GM03348 (cell line): ENCODE data around the gene NPLOC4.

Experiments
- DNase-seq: peaks from one replicate; pipeline ENCODE4 v3.0.0; 2012; ENCODE audit warnings: low spot score

Gene NPLOC4

GRCh38 chr17:81546906-81547613 is 89.9 kb downstream of the NPLOC4 start:
- DNase-seq = no peak

DNA sequence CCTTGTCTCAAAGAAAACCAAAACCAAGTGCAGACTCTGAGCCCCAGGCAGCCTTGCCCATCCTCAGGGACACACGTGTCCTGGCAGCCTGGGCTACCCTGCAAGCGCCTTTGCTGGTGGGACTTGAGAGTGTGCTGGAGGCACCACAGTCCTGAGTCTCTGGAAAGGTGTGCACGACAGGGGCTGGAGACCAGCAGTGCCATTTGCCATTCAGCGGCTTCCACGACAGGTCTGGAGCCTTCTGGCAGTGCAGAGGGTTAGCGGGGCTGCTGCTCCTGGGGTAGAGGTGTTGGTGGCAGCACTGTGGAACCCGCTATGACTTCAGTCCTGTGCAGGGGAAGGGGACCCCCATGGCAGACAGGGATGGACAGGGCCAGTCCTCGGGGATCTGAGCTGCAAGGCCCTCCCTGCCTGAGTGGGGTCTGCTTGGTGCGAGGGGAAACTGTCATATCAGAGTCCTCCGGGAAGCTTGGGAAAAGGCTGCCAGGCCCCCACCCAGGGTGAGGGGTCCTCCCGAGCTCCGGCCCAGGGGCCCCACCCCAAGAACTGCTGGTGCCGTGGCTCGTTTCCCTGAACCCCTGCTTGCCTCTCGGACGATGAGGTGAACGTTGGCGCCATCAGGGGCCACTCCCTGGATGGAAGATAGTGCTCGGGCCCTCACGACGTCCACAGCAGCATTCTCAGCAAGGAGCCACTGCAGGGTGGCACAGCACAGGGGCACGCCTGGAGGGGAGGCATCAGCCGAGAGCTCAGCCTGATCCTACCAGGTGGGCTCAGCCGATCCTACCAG is 91.6 kb downstream of the NPLOC4 start:
- no peak for DNase-seq

DNA sequence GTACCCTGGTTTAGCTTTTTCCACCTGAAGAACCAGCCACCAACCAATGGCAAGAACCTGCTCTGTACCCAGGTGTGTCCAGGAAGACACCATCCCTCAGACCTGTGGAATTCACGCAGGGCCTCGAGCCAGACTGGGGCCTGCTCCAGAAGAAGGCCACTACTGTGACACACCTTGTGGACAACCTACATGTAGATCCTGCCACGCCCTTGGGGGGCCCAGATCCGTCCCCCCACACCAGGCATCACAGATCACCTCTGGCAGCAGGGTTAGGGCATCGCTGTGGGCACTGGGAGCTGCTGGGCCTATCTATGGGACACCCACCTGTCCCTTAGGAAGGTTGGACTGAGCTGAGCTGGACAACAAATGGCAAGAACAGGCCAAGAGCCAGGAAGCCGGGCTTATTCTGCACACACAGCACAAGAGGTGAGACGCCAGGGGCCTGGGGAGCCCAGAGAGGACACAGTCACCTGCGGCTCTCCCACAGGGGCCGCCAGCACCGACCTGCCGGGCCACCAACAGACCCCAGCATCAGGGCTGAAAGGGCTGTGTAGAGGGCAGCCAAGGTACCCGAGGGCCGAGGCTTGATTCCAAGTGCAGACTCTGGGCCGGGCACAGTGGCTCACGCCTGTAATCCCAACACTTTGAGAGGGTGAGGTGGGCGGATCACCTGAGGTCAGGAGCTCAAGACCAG is 92.5 kb downstream of the NPLOC4 start:
- no peak for DNase-seq

DNA sequence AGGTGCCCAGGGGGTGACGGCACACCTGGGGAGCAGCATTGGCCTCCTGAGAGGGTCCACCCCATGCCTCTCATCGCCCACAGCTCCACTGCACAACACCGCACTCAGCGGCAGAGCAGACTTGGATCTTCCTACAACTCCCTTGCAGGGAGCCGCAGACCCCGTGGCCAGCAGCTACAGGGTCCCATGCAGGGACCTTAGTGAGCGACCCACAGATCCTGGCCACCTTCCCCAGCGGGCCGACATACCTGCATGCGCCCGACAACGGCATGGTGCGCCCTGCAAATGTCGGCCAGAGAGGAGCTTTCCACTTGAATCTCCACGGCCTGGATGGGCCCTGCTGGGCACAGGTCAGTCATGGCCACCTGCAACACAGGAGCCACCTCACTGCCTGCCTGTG is 93.2 kb downstream of the NPLOC4 start:
- no peak for DNase-seq

- no peak for DNase-seq
Observed at GRCh38 chr17:81543339-81543675, 93.6 kb downstream of the NPLOC4 start.

GRCh38 chr17:81542431-81543338 is 94.2 kb downstream of the NPLOC4 start:
- no peak for DNase-seq

DNA sequence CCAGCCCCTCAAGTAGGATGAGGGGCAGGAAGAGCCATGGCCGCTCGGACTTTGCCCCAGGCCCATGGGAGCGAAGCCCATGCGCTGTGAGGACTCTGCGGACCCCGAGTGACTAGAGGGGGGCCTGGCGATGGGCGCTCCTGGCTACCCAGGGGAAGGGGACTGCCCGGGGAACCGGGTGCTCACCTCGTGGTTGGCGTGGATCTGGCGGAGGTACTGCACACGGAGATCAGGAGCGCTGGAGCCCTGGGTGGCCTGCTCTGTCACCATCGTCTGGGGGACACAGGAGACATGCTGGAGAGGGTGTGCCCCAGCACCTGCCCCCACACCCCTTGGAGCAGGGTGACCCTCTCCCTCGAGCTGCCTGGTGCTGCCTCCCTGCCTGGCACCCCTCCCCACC is 95.8 kb downstream of the NPLOC4 start:
- DNase-seq = no peak

DNA sequence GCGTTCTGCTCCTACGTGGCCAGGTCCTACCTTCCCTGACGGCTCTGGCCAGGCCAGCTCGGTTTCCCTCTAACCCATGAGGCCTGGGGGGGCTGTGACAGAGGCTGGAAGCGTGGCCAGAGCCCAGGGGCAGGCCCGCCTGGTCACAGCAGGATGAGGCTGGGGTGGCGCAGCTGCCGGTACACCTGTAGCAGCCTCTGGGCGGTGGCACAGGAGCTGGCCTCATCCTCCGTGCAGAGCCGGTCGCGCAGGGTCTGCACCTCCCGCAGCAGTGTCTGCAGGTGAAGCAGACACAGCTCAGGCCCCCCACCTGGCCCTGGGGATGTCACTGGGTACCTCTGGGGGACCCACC is 96.3 kb downstream of the NPLOC4 start:
- DNase-seq = no peak

DNA sequence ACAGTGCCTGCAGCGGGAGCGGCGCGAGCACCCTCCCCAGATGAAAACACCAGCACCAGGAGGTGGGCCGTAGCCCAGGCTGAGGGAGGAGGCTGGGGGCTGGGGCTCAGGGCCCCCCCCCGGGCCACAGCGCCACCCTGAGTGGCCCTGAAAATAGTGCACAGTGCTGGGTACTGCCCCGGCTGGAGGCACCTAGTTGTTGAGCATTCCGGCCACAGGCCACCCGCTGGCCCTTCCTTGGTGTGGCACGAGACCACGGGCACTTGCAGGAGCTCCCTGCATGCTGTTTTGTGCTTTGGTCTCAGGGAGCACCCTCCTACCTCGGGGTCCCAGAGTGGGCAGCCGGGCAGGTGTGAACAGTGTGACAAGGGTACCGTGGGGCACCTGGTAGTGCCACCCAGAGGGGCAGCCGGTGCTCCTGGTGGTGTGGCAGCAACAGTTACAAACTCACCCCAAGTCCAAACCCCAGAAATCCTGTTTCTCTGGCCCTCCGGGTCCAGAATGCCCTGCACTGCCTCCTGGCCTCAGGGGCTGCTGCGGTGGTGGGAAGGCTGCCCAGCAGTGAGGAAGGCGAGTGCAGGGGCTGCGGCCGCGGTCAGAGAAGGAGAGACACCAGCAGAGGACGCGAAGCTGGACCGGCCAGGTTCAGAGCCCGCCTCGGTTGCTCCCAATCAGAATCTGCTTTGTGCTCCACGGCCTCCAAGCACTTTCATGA is 96.8 kb downstream of the NPLOC4 start:
- no peak for DNase-seq

- DNase-seq = no peak
Observed at GRCh38 chr17:81539571-81539900, 97.4 kb downstream of the NPLOC4 start.

GRCh38 chr17:81538651-81539570 is 98.0 kb downstream of the NPLOC4 start:
- DNase-seq = no peak

DNA sequence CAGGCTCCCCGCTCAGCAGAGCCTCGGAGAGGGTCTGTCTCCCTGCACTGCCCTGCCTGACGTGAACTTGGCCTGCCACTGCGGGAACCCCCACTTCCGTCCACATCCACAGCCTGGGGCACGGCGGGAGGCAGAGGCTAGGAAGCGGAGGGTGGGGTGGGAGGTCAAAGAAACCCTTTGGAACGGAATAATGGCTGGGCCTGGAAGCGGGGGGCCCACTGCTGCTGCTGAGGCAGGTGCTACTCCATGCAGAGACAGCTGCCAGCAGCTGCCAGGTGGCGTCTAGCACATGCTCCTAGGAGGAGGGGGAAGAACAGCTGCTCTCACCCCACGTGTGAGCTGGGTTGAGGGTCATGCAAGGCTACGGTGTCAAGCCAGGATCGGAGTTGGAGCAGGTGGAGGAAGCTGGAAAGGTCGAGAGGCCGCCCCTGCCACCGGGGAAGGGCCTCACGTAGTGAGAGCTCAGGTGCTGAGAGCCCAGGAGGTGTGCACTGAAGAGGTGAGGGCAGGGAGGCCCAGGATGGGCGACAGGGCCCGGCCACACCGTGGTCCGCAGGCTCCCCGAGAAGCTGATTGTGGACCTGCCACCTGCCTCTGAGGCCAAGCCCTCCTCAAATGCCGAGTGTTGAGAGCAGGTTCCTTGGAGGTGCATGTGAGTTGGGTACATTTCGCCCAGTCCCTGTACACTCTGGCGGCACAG is 98.9 kb downstream of the NPLOC4 start:
- DNase-seq = no peak

- DNase-seq = peak; percentile 49
Observed at GRCh38 chr17:81537343-81537855, 99.5 kb downstream of the NPLOC4 start.

- DNase-seq = no peak
Observed at GRCh38 chr17:81536299-81537290, 100.3 kb downstream of the NPLOC4 start.

- no peak for DNase-seq
Observed at GRCh38 chr17:81535480-81536298, 101.2 kb downstream of the NPLOC4 start.

DNA sequence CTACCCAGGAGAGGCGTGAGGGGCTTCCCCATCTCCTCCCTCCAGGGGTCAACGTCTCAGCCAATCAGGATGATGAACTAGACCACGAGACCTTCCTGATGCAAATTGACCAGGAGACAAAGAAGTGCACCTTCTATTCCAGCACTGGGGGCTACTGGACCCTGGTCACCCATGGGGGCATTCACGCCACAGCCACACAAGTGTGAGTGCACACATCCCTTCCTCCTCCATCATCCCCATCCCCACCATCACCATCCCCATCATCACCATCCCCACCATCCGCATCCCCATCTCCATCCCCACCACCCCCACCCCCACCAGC is 101.9 kb downstream of the NPLOC4 start:
- DNase-seq = no peak

GRCh38 chr17:81534157-81535006 is 102.5 kb downstream of the NPLOC4 start:
- no peak for DNase-seq
